CD14-positive monocyte (primary cell): ENCODE data around the gene TSHZ2. TPM values are rescaled to one million over a fixed set of nuclear protein-coding genes. Genes with fewer than 3 reads are reported as not detected.

Source experiments
- DNase-seq, 3 donors: peaks; one replicate each; pipeline ENCODE4 v3.0.0-alpha.2; 2011 to 2022
- H2AFZ ChIP-seq: 2 replicates; pipeline ENCODE4 v1.6.0; 2012; ENCODE audit warnings: mild to moderate bottlenecking, low read depth, low read length, inconsistent platforms; ENCODE audit not compliant: insufficient read depth, poor library complexity, severe bottlenecking
- H3K27ac ChIP-seq, 2 donors: 1 replicate in 1 of 2; 2 replicates in 1 of 2; pipeline ENCODE4 v1.5.1; 2012 to 2013; ENCODE audit warnings: low read length in 2 of 2, control low read depth in 1 of 2, inconsistent platforms in 1 of 2, low read depth in 1 of 2, mild to moderate bottlenecking in 1 of 2
- H3K27me3 ChIP-seq, 2 donors: one replicate each; pipeline versions ENCODE4 v1.6.0 to v1.6.1; 2011 to 2013; ENCODE audit warnings: low read length in 2 of 2; ENCODE audit not compliant: control insufficient read depth in 2 of 2, insufficient read depth in 2 of 2
- H3K36me3 ChIP-seq, 2 donors: replicated peaks in 1 of 2; 1 replicate in 1 of 2; 2 replicates in 1 of 2; pipeline versions ENCODE4 v1.5.1 to v1.6.1; 2012 to 2013; ENCODE audit warnings: low read length in 2 of 2, control low read depth in 1 of 2, inconsistent platforms in 1 of 2, mild to moderate bottlenecking in 1 of 2; ENCODE audit not compliant: insufficient read depth in 2 of 2, control insufficient read depth in 1 of 2
- H3K4me1 ChIP-seq, 2 donors: 1 replicate in 1 of 2; 2 replicates in 1 of 2; pipeline versions ENCODE4 v1.5.1 to v1.6.1; 2012 to 2013; ENCODE audit warnings: low read length in 2 of 2, control low read depth in 1 of 2, inconsistent platforms in 1 of 2, mild to moderate bottlenecking in 1 of 2, moderate library complexity in 1 of 2; ENCODE audit not compliant: insufficient read depth in 2 of 2, control insufficient read depth in 1 of 2
- H3K4me2 ChIP-seq: replicated peaks from 2 replicates; pipeline ENCODE3; 2012; ENCODE audit warnings: low read length, moderate library complexity, mild to moderate bottlenecking; ENCODE audit not compliant: poor library complexity, severe bottlenecking; ENCODE audit errors: extremely low read depth
- H3K4me3 ChIP-seq, 3 experiments: fragments of 200-600 bp in 1 of 3; sonication (generic) in 1 of 3; replicated peaks in 1 of 3; 1 replicate in 2 of 3; 2 replicates in 1 of 3; pipeline ENCODE4 v1.5.1; 2011 to 2013; ENCODE audit warnings: low read length in 3 of 3, mild to moderate bottlenecking in 3 of 3, control low read depth in 2 of 3, low read depth in 2 of 3, inconsistent platforms in 1 of 3, moderate library complexity in 1 of 3
- H3K79me2 ChIP-seq: 2 replicates; pipeline ENCODE4 v1.6.0; 2012; ENCODE audit warnings: mild to moderate bottlenecking, control low read depth, inconsistent platforms, low read length, moderate library complexity; ENCODE audit not compliant: insufficient read depth
- H3K9ac ChIP-seq: 2 replicates; pipeline ENCODE4 v1.6.0; 2017; ENCODE audit warnings: low read length, mild to moderate bottlenecking; ENCODE audit not compliant: insufficient read depth, poor library complexity, severe bottlenecking
- H3K9me3 ChIP-seq, 2 donors: replicated peaks in 1 of 2; 1 replicate in 1 of 2; 2 replicates in 1 of 2; pipeline versions ENCODE4 v1.5.1 to v1.6.1; 2012 to 2013; ENCODE audit warnings: low read length in 2 of 2, control low read depth in 1 of 2; ENCODE audit not compliant: control insufficient read depth in 1 of 2, insufficient read depth in 1 of 2
- H4K20me1 ChIP-seq: 2 replicates; pipeline ENCODE4 v1.6.0; 2012; ENCODE audit warnings: mild to moderate bottlenecking, low read length, control low read depth, moderate library complexity; ENCODE audit not compliant: insufficient read depth
- H3K27ac Mint-ChIP-seq, 7 donors: one replicate each; pipeline ENCODE4 v1.8.0; 2020; ENCODE audit warnings: mild to moderate bottlenecking in 7 of 7, mixed read lengths in 7 of 7, moderate library complexity in 6 of 7, inconsistent platforms in 2 of 7
- H3K27me3 Mint-ChIP-seq, 3 donors: one replicate each; pipeline ENCODE4 v1.8.0; 2021 to 2022; ENCODE audit warnings: low read depth in 3 of 3, mild to moderate bottlenecking in 3 of 3, mixed read lengths in 3 of 3, moderate library complexity in 3 of 3, inconsistent platforms in 1 of 3
- H3K36me3 Mint-ChIP-seq, 2 donors: one replicate each; pipeline ENCODE4 v1.8.0; 2020; ENCODE audit warnings: mixed read lengths in 2 of 2, inconsistent platforms in 1 of 2, mild to moderate bottlenecking in 1 of 2
- H3K4me1 Mint-ChIP-seq: one replicate; pipeline ENCODE4 v1.8.0; 2020; ENCODE audit warnings: mild to moderate bottlenecking, mixed read lengths
- H3K4me3 Mint-ChIP-seq, 2 donors: one replicate each; pipeline ENCODE4 v1.8.0; 2020; ENCODE audit warnings: mild to moderate bottlenecking in 2 of 2, mixed read lengths in 2 of 2, moderate library complexity in 1 of 2
- H3K9me3 Mint-ChIP-seq, 7 donors: one replicate each; pipeline ENCODE4 v1.8.0; 2020 to 2022; ENCODE audit warnings: mixed read lengths in 7 of 7, mild to moderate bottlenecking in 6 of 7, moderate library complexity in 6 of 7, inconsistent platforms in 2 of 7
- WGBS: methylation state at CpG from one replicate; pipeline ENCODE4 v1.1.5; 2013; ENCODE audit warnings: missing lambda C conversion rate; ENCODE audit not compliant: insufficient coverage; 5-methylcytosine and 5-hydroxymethylcytosine counted together
- intact Hi-C, 2 donors: fragments of 100-400 bp; cut with micrococcal nuclease; formaldehyde crosslinking; loops; one replicate each; pipeline versions ENCODE4 v1.15.0 to v1.15.1; 2023
- polyA plus RNA-seq, 3 donors: library from polyadenylated mRNA; depleted of rRNA in 1 of 3; unstranded in 2 of 3; stranded (reverse) in 1 of 3; fragments of 300-500 nt in 2 of 3; fragments of >200 nt in 1 of 3; fragmentation: Illumina TruSeq in 2 of 3; gene quantifications; 1 replicate in 2 of 3; 2 replicates in 1 of 3; pipeline ENCODE4 v1.2.3, GENCODE V29; 2012 to 2021
- TF ChIP-seq, protein P1 (sequence below): fragments of 200-600 bp; IDR thresholded peaks from one replicate; pipeline ENCODE4 v1.8.0; 2022; ENCODE audit warnings: antibody characterized with exemption, mild to moderate bottlenecking

Gene TSHZ2
- polyA plus RNA-seq, 3 donors: not detected

DNA sequence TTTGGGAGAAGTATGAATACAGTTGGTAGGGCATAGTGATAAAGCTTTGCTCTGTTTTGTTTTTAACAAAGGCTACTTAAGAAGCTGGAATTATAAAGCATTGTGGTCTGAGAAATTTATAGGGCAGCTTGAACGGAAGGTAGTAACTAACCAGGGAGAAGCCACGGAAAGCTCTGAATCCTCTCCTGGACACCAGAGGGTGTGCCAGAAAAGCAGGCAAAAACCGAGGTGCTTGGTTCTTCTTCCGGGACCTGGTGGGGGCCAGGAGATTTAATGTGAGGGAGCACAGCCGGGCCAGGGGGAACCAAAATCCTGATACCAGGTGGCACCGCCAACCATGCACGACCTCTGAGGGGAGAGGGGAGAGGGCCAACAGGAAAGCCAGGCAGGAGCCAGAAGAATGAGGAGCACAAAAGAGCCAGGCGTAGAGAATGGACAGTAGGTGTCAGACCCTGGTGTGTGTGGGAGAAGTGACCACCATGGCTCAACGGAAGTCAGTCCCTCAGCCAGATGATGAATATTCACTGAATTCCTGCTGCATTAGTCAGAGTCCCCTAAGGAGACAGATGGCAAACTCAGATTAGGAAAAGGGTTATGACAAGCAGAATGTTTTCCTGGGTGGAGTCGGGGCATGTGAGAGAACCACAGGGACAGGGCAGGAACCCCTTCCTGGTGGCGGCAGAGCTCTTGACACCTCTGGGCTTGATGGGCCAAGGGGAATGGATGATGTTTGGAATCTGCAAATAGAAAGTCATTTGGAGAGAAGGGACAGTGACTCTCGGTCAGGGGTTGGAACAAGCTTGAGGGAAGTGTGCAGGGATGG is 359.2 kb downstream of the TSHZ2 start:
- no peaks in the 10 kb centered on the region for H3K36me3 Mint-ChIP-seq
- H3K36me3 ChIP-seq: no peaks in the 10 kb centered on the region
- H3K79me2 ChIP-seq: no peaks in the 10 kb centered on the region
- TF ChIP-seq, protein P1, sequence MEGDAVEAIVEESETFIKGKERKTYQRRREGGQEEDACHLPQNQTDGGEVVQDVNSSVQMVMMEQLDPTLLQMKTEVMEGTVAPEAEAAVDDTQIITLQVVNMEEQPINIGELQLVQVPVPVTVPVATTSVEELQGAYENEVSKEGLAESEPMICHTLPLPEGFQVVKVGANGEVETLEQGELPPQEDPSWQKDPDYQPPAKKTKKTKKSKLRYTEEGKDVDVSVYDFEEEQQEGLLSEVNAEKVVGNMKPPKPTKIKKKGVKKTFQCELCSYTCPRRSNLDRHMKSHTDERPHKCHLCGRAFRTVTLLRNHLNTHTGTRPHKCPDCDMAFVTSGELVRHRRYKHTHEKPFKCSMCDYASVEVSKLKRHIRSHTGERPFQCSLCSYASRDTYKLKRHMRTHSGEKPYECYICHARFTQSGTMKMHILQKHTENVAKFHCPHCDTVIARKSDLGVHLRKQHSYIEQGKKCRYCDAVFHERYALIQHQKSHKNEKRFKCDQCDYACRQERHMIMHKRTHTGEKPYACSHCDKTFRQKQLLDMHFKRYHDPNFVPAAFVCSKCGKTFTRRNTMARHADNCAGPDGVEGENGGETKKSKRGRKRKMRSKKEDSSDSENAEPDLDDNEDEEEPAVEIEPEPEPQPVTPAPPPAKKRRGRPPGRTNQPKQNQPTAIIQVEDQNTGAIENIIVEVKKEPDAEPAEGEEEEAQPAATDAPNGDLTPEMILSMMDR: no peak
- H2AFZ ChIP-seq: no peak overlapping the region
- H3K27me3 Mint-ChIP-seq: peaks cover 6 to 10% (median 9%) of the 10 kb centered on the region in 3 donors
- no peaks in the 10 kb centered on the region for H4K20me1 ChIP-seq
- no peaks in the 10 kb centered on the region for H3K4me1 Mint-ChIP-seq
- no peak overlapping the region for H3K27ac Mint-ChIP-seq
- H3K9me3 ChIP-seq: no peaks in the 10 kb centered on the region
- H3K4me2 ChIP-seq: no peak overlapping the region
- H3K9me3 Mint-ChIP-seq: peaks cover 0 to 5% (median 0%) of the 10 kb centered on the region in 7 donors
- no peak overlapping the region for H3K9ac ChIP-seq
- no peaks in the 10 kb centered on the region for H3K4me1 ChIP-seq
- no peak for DNase-seq
- WGBS: 62% methylated on average over 11 of the region's 12 CpGs
- H3K27ac ChIP-seq: no peak overlapping the region
- no peak overlapping the region for H3K4me3 Mint-ChIP-seq
- intact Hi-C loops: no loop called here
- no peak overlapping the region for H3K4me3 ChIP-seq
- no peaks in the 10 kb centered on the region for H3K27me3 ChIP-seq

DNA sequence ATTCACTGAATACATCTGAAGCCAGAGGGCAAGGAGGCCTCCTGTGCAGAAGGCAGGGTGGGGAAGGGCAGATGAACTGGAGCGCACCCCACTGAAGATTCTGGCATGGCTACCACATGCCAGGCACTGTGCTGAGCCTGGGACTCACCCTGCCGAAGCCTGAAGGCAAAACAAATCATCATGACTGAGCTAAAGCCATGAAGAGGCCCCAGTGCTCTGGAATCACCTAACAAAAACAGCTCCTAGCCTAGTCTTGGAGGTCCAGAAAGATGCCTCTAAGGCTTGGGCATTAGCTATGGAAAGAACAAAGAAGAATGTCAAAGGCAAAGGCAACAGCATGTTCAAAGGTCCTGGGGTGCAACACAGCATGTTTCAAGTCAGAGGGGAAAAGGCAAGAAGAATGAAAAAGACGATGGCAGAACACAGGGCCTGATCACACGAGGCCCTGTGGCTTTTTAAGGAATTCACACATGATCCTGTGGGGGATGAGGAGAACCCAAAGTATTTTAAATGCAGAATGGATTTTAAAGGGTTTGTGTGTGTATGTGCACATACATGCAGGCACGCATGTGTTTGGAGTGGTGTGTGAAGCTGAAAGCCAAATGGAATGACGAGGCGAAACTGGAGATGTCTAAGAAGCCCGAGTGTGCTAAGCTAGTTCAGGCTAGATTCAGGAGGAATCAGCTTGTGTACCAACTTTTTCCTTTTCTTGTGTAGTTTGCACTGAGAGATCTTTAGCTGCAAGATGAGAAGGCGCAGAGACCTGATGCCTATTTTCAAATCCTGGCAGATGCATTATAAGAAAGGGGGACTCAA is 360.1 kb downstream of the TSHZ2 start:
- Mint-ChIP-seq H3K9me3 (peaks cover 0 to 5% (median 0%) of the 10 kb centered on the region in 7 donors), H3K4me3 (no peak overlapping the region), H3K27me3 (peaks cover 8 to 10% (median 8%) of the 10 kb centered on the region in 3 donors), H3K27ac (no peak overlapping the region), H3K36me3 (no peaks in the 10 kb centered on the region), H3K4me1 (no peaks in the 10 kb centered on the region)
- no peaks in the 10 kb centered on the region for H3K79me2 ChIP-seq
- H4K20me1 ChIP-seq: no peaks in the 10 kb centered on the region
- intact Hi-C loops: no loop called here
- no peak overlapping the region for H3K9ac ChIP-seq
- H3K4me2 ChIP-seq: no peak overlapping the region
- H2AFZ ChIP-seq: no peak overlapping the region
- no peak overlapping the region for H3K4me3 ChIP-seq
- no peaks in the 10 kb centered on the region for H3K9me3 ChIP-seq
- H3K27ac ChIP-seq: no peak overlapping the region
- WGBS: 80% methylated on average over 8 of the region's 9 CpGs
- TF ChIP-seq, protein P1: no peak
- H3K4me1 ChIP-seq: no peaks in the 10 kb centered on the region
- DNase-seq: no peak
- no peaks in the 10 kb centered on the region for H3K36me3 ChIP-seq
- H3K27me3 ChIP-seq: no peaks in the 10 kb centered on the region
